Lung microvascular endothelial cell (primary cell): Measurements from ENCODE around the gene ATAD3B. TPM values are rescaled to one million over a fixed set of nuclear protein-coding genes. Genes with fewer than 3 reads are reported as not detected.
A peak's percentile ranks its signal among the peaks of the same experiment; 100 is the strongest.
"Not testable (repeated sequence)": the region's sequence is repeated elsewhere in the genome, so short reads cannot be mapped to it uniquely, and the experiment has no call there.

Source experiments
- DNase-seq, 2 donors: peaks; one replicate each; pipeline versions ENCODE4 v3.0.0 to v3.0.0-alpha.2; 2010; ENCODE audit warnings: low read depth in 2 of 2
- total RNA-seq: library from RNA; depleted of rRNA; stranded (reverse); fragments of >200 nt; gene quantifications from 2 replicates; pipeline ENCODE4 v1.2.1, GENCODE V29; 2014

The ATAD3B gene
- total RNA-seq, 1 donor from 2014 or later = 19.4 TPM

- DNase-seq = no peak
Observed at GRCh38 chr1:1432951-1433803, 38.4 kb upstream of the ATAD3B start.

- peak in 1 of 2 donors; percentile 67 for DNase-seq
Observed at GRCh38 chr1:1433804-1434130, 37.8 kb upstream of the ATAD3B start.

- DNase-seq = no peak
Observed at GRCh38 chr1:1434131-1434823, 37.3 kb upstream of the ATAD3B start.

- DNase-seq = no peak
Observed at GRCh38 chr1:1434824-1435105, 36.8 kb upstream of the ATAD3B start.

GRCh38 chr1:1435106-1435903 is 36.3 kb upstream of the ATAD3B start, which contains the start of gene VWA1:
VWA1 (plus strand) TSS chr1:1435690; CDS start chr1:1435749, 59 bp downstream.
- DNase-seq = peak; percentile 67 to 79

- no peak for DNase-seq
Observed at GRCh38 chr1:1435911-1436629, 35.5 kb upstream of the ATAD3B start.

- no peak for DNase-seq
Observed at GRCh38 chr1:1436630-1437032, 34.9 kb upstream of the ATAD3B start.

GRCh38 chr1:1437033-1437903 is 34.3 kb upstream of the ATAD3B start:
- no peak for DNase-seq

- DNase-seq = no peak
Observed at GRCh38 chr1:1437904-1438376, 33.6 kb upstream of the ATAD3B start.

- no peak for DNase-seq
Observed at GRCh38 chr1:1438531-1439381, 32.8 kb upstream of the ATAD3B start.

GRCh38 chr1:1439546-1440261 is 31.9 kb upstream of the ATAD3B start:
- no peak for DNase-seq

GRCh38 chr1:1440262-1441001 is 31.1 kb upstream of the ATAD3B start:
- DNase-seq = no peak

GRCh38 chr1:1441002-1441888 is 30.3 kb upstream of the ATAD3B start:
- peak; percentile 34 to 65 for DNase-seq

GRCh38 chr1:1442069-1442770 is 29.3 kb upstream of the ATAD3B start:
- DNase-seq = no peak

- DNase-seq = not testable (repeated sequence)
Observed at GRCh38 chr1:1446631-1447030, 24.9 kb upstream of the ATAD3B start.

- DNase-seq = no peak
Observed at GRCh38 chr1:1449099-1449739, 22.3 kb upstream of the ATAD3B start, which contains the start of gene ATAD3C. ATAD3C (plus strand) TSS chr1:1449689; CDS start chr1:1450684, 995 bp downstream.
